A549 (cell line): ENCODE measurements around the gene PLD2. TPM values are rescaled to one million over a fixed set of nuclear protein-coding genes. Genes with fewer than 3 reads are reported as not detected.

Experiments
- ATAC-seq, 2 experiments: fragments of 200-7000 bp in 1 of 2; fragments of >200 bp in 1 of 2; cut with Nextera tagmentation in 1 of 2; cut with Tn5 transposase in 1 of 2; 3 replicates each; pipeline versions ENCODE4 v1.8.0 to v1.9.1; 2018 to 2020; ENCODE audit warnings: mild to moderate bottlenecking in 1 of 2, moderate library complexity in 1 of 2
- CTCF ChIA-PET: fragments of 300-600 bp; sonication (Branson Sonifier 250); formaldehyde crosslinking; extraction: SDS; loops from one replicate; lab custom pipeline; 2021; ENCODE audit warnings: antibody characterized with exemption, inconsistent platforms; lab: Yijun Ruan, JAX
- POLR2A ChIA-PET: fragments of 350-600 bp; formaldehyde crosslinking; extraction: SDS; loops from one replicate; lab custom pipeline; 2021; ENCODE audit warnings: antibody characterized with exemption, inconsistent platforms; lab: Yijun Ruan, JAX
- DNase-seq, 2 experiments: peaks; one replicate each; pipeline versions ENCODE4 v3.0.0 to v3.0.0-alpha.2; 2011 to 2016; ENCODE audit warnings: low read depth in 1 of 2, low spot score in 1 of 2
- FAIRE-seq: peaks from 2 replicates; lab custom pipeline; 2011; peaks lifted over from hg19 to GRCh38; lab: Jason Lieb, UNC
- H3K27ac ChIP-seq, 2 experiments: fragments of >200 bp; sonication (Bioruptor Twin); formaldehyde crosslinking; 3 replicates each; pipeline ENCODE4 v1.5.1; 2016 to 2017
- H3K4me1 ChIP-seq: fragments of >200 bp; sonication (Bioruptor Twin); formaldehyde crosslinking; 3 replicates; pipeline ENCODE4 v1.6.1; 2016
- H3K4me2 ChIP-seq: fragments of >200 bp; sonication (Bioruptor Twin); formaldehyde crosslinking; 3 replicates; pipeline ENCODE4 v1.6.1; 2016
- H3K4me3 ChIP-seq: fragments of >200 bp; sonication (Bioruptor Twin); formaldehyde crosslinking; 3 replicates; pipeline ENCODE4 v1.5.1; 2016
- H3K9me3 ChIP-seq: fragments of >200 bp; sonication (Bioruptor Twin); formaldehyde crosslinking; 3 replicates; pipeline ENCODE4 v1.6.1; 2016
- ESRRA ChIP-seq: fragments of 150-350 bp; IDR thresholded peaks from 2 replicates; pipeline ENCODE4 v1.6.1; 2014; ENCODE audit warnings: mild to moderate bottlenecking, low read length, borderline replicate concordance
- FOSL2 ChIP-seq, 2 experiments: fragments of 450-650 bp in 1 of 2; fragments of >200 bp in 1 of 2; sonication (Bioruptor Twin) in 1 of 2; formaldehyde crosslinking; IDR thresholded peaks; 2 replicates each; pipeline versions ENCODE4 v1.5.0 to v1.6.1; 2016 to 2020; ENCODE audit warnings: mild to moderate bottlenecking in 1 of 2, moderate library complexity in 1 of 2
- FOXS1 ChIP-seq: fragments of 250-450 bp; sonication (Bioruptor Pico); IDR thresholded peaks from 2 replicates; pipeline ENCODE4 v1.5.0; 2020; ENCODE audit warnings: mild to moderate bottlenecking, moderate library complexity
- HES2 ChIP-seq: fragments of >200 bp; sonication (Bioruptor Twin); formaldehyde crosslinking; IDR thresholded peaks from 2 replicates; pipeline ENCODE4 v1.6.1; 2016
- HOXA7 ChIP-seq: fragments of 250-450 bp; sonication (Bioruptor Pico); IDR thresholded peaks from 2 replicates; pipeline ENCODE4 v1.5.0; 2020; ENCODE audit warnings: mild to moderate bottlenecking, moderate library complexity
- KDM1A ChIP-seq: fragments of 200-600 bp; sonication (generic); IDR thresholded peaks from 2 replicates; pipeline ENCODE4 v1.6.1; 2016; ENCODE audit warnings: low read depth, mild to moderate bottlenecking
- MAFK ChIP-seq: fragments of 450-650 bp; IDR thresholded peaks from 2 replicates; pipeline ENCODE4 v1.6.1; 2014; ENCODE audit not compliant: partially characterized antibody
- MAZ ChIP-seq: fragments of 150-350 bp; IDR thresholded peaks from 2 replicates; pipeline ENCODE4 v1.6.1; 2014; ENCODE audit warnings: antibody characterized with exemption, low read depth, low read length, borderline replicate concordance
- MYC ChIP-seq: IDR thresholded peaks from 2 replicates; pipeline ENCODE4 v1.6.1; 2012; ENCODE audit warnings: mild to moderate bottlenecking, inconsistent platforms, low read length, improper control_type of control experiment, borderline replicate concordance
- NPAS2 ChIP-seq: fragments of 250-450 bp; sonication (Bioruptor Pico); IDR thresholded peaks from 2 replicates; pipeline ENCODE4 v1.8.0; 2022; ENCODE audit warnings: mild to moderate bottlenecking, moderate library complexity, borderline replicate concordance
- PHF8 ChIP-seq: fragments of 200-600 bp; sonication (generic); IDR thresholded peaks from 2 replicates; pipeline ENCODE4 v1.6.1; 2016; ENCODE audit warnings: low read depth, mild to moderate bottlenecking, antibody characterized with exemption, moderate library complexity, borderline replicate concordance
- POLR2AphosphoS2 ChIP-seq: conservative IDR thresholded peaks from 2 replicates; pipeline ENCODE4 v1.6.1; 2012; ENCODE audit warnings: low read length, improper control_type of control experiment, inconsistent platforms
- RFX5 ChIP-seq: fragments of 450-650 bp; IDR thresholded peaks from 2 replicates; pipeline ENCODE4 v1.7.1; 2014; ENCODE audit warnings: antibody characterized with exemption, mild to moderate bottlenecking, moderate library complexity
- RNF2 ChIP-seq: fragments of 200-600 bp; sonication (generic); IDR thresholded peaks from 2 replicates; pipeline ENCODE4 v1.6.1; 2016; ENCODE audit warnings: low read depth, mild to moderate bottlenecking, antibody characterized with exemption, moderate library complexity, borderline replicate concordance
- SREBF2 ChIP-seq: fragments of 450-650 bp; IDR thresholded peaks from 2 replicates; pipeline ENCODE4 v1.6.1; 2014; ENCODE audit warnings: mild to moderate bottlenecking, moderate library complexity
- USF2 ChIP-seq: fragments of 450-650 bp; IDR thresholded peaks from 2 replicates; pipeline ENCODE4 v1.6.1; 2014; ENCODE audit warnings: antibody characterized with exemption
- ZFP36 ChIP-seq: fragments of 450-650 bp; IDR thresholded peaks from 2 replicates; pipeline ENCODE4 v1.6.1; 2014; ENCODE audit warnings: borderline replicate concordance; ENCODE audit not compliant: partially characterized antibody
- WGBS: methylation state at CpG from one replicate; pipeline ENCODE4 v1.1.6; 2017; ENCODE audit errors: missing lambda C conversion rate; 5-methylcytosine and 5-hydroxymethylcytosine counted together
- polyA plus RNA-seq, 4 experiments: library from polyadenylated mRNA; depleted of rRNA in 3 of 4; stranded (reverse); fragments of >200 nt; fragmentation: RNase III in 1 of 4; extraction: RNeasy Plus Mini Kit Qiagen cat#74134 plus additional on column Dnase treatment in 1 of 4; gene quantifications; 2 replicates in 3 of 4; 3 replicates in 1 of 4; pipeline ENCODE4 v1.2.3, GENCODE V29; 2011 to 2017
- TF ChIP-seq, protein P1 (sequence below): fragments of 250-450 bp; sonication (Bioruptor Pico); IDR thresholded peaks from 2 replicates; pipeline ENCODE4 v1.5.0; 2021; ENCODE audit warnings: mild to moderate bottlenecking, moderate library complexity, borderline replicate concordance
- TF ChIP-seq, protein P2 (sequence below): fragments of 200-600 bp; sonication (generic); IDR thresholded peaks from 2 replicates; pipeline ENCODE4 v1.6.1; 2016; ENCODE audit warnings: antibody characterized with exemption, mild to moderate bottlenecking, moderate library complexity
- TF ChIP-seq, protein P3 (sequence below): fragments of 250-450 bp; sonication (Bioruptor Pico); IDR thresholded peaks from 2 replicates; pipeline ENCODE4 v1.5.0; 2020; ENCODE audit warnings: low read depth, mild to moderate bottlenecking, moderate library complexity
- TF ChIP-seq, protein P4 (sequence below): IDR thresholded peaks from 2 replicates; pipeline ENCODE4 v1.6.1; 2012

The PLD2 gene
- polyA plus RNA-seq, 2 of the 4 experiments (the other 2 are of a cell fraction), result 17.0 to 23.0 TPM

GRCh38 chr17:4861052-4861451, 54.1 kb downstream of the PLD2 start:
- ChIA-PET POLR2A (no interaction called here), CTCF (interaction anchor here (0.6 to 5.5 kb wide), 9 partner anchors 9 to 294 kb away, joined by 3 to 23 read pairs (median 4); partner anchors contain the start of genes GLTPD2 and MINK1)
- H3K27ac ChIP-seq, result no peak overlapping the region
- WGBS, result 91% methylated on average over 16 of the region's 16 CpGs
- no peaks in the 10 kb centered on the region for H3K9me3 ChIP-seq
- ATAC-seq, result no peak
- no peak for FAIRE-seq
- no peak overlapping the region for H3K4me2 ChIP-seq
- H3K4me1 ChIP-seq, result peaks cover 20% of the 10 kb centered on the region
- no peak for DNase-seq
- no peak for TF ChIP-seq ZFP36
- TF ChIP-seq HES2, result no peak
- no peak for TF ChIP-seq PHF8
- TF ChIP-seq MAFK, result no peak
- no peak for TF ChIP-seq HOXA7 (CRISPR knock-in tag)
- TF ChIP-seq USF2, result no peak
- TF ChIP-seq, protein P1, sequence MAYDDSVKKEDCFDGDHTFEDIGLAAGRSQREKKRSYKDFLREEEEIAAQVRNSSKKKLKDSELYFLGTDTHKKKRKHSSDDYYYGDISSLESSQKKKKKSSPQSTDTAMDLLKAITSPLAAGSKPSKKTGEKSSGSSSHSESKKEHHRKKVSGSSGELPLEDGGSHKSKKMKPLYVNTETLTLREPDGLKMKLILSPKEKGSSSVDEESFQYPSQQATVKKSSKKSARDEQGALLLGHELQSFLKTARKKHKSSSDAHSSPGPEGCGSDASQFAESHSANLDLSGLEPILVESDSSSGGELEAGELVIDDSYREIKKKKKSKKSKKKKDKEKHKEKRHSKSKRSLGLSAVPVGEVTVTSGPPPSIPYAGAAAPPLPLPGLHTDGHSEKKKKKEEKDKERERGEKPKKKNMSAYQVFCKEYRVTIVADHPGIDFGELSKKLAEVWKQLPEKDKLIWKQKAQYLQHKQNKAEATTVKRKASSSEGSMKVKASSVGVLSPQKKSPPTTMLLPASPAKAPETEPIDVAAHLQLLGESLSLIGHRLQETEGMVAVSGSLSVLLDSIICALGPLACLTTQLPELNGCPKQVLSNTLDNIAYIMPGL (CRISPR knock-in tag), result no peak
- TF ChIP-seq ESRRA, result no peak
- TF ChIP-seq NPAS2 (CRISPR knock-in tag), result no peak
- TF ChIP-seq MYC, result no peak
- no peak for TF ChIP-seq FOXS1 (CRISPR knock-in tag)
- no peak for TF ChIP-seq KDM1A
- TF ChIP-seq, protein P2, sequence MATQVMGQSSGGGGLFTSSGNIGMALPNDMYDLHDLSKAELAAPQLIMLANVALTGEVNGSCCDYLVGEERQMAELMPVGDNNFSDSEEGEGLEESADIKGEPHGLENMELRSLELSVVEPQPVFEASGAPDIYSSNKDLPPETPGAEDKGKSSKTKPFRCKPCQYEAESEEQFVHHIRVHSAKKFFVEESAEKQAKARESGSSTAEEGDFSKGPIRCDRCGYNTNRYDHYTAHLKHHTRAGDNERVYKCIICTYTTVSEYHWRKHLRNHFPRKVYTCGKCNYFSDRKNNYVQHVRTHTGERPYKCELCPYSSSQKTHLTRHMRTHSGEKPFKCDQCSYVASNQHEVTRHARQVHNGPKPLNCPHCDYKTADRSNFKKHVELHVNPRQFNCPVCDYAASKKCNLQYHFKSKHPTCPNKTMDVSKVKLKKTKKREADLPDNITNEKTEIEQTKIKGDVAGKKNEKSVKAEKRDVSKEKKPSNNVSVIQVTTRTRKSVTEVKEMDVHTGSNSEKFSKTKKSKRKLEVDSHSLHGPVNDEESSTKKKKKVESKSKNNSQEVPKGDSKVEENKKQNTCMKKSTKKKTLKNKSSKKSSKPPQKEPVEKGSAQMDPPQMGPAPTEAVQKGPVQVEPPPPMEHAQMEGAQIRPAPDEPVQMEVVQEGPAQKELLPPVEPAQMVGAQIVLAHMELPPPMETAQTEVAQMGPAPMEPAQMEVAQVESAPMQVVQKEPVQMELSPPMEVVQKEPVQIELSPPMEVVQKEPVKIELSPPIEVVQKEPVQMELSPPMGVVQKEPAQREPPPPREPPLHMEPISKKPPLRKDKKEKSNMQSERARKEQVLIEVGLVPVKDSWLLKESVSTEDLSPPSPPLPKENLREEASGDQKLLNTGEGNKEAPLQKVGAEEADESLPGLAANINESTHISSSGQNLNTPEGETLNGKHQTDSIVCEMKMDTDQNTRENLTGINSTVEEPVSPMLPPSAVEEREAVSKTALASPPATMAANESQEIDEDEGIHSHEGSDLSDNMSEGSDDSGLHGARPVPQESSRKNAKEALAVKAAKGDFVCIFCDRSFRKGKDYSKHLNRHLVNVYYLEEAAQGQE, result no peak
- TF ChIP-seq RFX5, result no peak
- TF ChIP-seq FOSL2 (IDR thresholded peaks at IDR 0.05), result no peak
- TF ChIP-seq FOSL2 (CRISPR knock-in tag; IDR thresholded peaks at IDR 0.05), result no peak
- TF ChIP-seq, protein P3, sequence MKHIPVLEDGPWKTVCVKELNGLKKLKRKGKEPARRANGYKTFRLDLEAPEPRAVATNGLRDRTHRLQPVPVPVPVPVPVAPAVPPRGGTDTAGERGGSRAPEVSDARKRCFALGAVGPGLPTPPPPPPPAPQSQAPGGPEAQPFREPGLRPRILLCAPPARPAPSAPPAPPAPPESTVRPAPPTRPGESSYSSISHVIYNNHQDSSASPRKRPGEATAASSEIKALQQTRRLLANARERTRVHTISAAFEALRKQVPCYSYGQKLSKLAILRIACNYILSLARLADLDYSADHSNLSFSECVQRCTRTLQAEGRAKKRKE (CRISPR knock-in tag), result no peak
- TF ChIP-seq, protein P4, sequence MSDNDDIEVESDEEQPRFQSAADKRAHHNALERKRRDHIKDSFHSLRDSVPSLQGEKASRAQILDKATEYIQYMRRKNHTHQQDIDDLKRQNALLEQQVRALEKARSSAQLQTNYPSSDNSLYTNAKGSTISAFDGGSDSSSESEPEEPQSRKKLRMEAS, result no peak
- no peak for TF ChIP-seq MAZ
- H3K4me3 ChIP-seq, result no peak overlapping the region

- no peak for FAIRE-seq
Observed at GRCh38 chr17:4862720-4863119, 55.8 kb downstream of the PLD2 start.

More at GRCh38 chr17:4862720-4863119, 55.8 kb downstream of the PLD2 start:
- WGBS, result 88% methylated on average over 4 of the region's 4 CpGs
- POLR2A ChIA-PET, result interaction anchor here (1.5 kb wide), 1 partner anchor 73 kb away, joined by 6 read pairs; no protein-coding TSS in a partner anchor
- CTCF ChIA-PET, result interaction anchor here (1.0 to 5.5 kb wide), 5 partner anchors 13 to 131 kb away, joined by 3 to 23 read pairs (median 14); partner anchors contain the start of gene GLTPD2
- H3K4me3 ChIP-seq, result no peak overlapping the region
- H3K27ac ChIP-seq, result no peak overlapping the region
- ATAC-seq, result no peak
- H3K4me1 ChIP-seq, result peaks cover 16% of the 10 kb centered on the region
- H3K4me2 ChIP-seq, result no peak overlapping the region
- no peak for DNase-seq
- no peaks in the 10 kb centered on the region for H3K9me3 ChIP-seq
- TF ChIP-seq POLR2AphosphoS2, result no peak
- no peak for TF ChIP-seq KDM1A
- TF ChIP-seq SREBF2, result no peak
- no peak for TF ChIP-seq RNF2
